K562 (cell line): ENCODE results near the gene NDUFC2. TPM values are rescaled to one million over a fixed set of nuclear protein-coding genes. Genes with fewer than 3 reads are reported as not detected.

ENCODE experiments used
- polyA plus RNA-seq, 8 experiments: library from polyadenylated mRNA; depleted of rRNA in 4 of 8; stranded (reverse) in 5 of 8; unstranded in 3 of 8; fragments of >200 nt; fragmentation: Nextera tagmentation in 2 of 8; fragmentation: Illumina TruSeq in 1 of 8; extraction: Ambion mirVana in 2 of 8; extraction: Trizol in 1 of 8; gene quantifications; 2 replicates each; pipeline versions ENCODE4 v1.2.1 to v1.2.3, GENCODE V29; 2011 to 2014; ENCODE audit warnings: inconsistent platforms in 1 of 8, missing spikeins in 1 of 8
- total RNA-seq, 7 experiments: library from RNA; depleted of rRNA in 6 of 7; stranded (reverse); fragments of >200 nt in 6 of 7; fragmentation: Illumina TruSeq in 2 of 7; extraction: Trizol in 2 of 7; gene quantifications; 2 replicates each; pipeline versions ENCODE4 v1.2.1 to v1.2.3, GENCODE V29; 2011 to 2021; ENCODE audit warnings: low replicate concordance in 1 of 7

Gene NDUFC2
- total and polyA plus RNA-seq, 9 of the 15 experiments (the other 6 are each of a cell fraction or from before 2014, with no cell fraction given), result 168 to 1,119 (median 442) TPM

Other genes with a start within 250 kb of the NDUFC2 start
- gene INTS4, start 85.2 kb downstream of the NDUFC2 start, total RNA-seq (2014; rRNA removed), result 28.4 and 35.8 TPM in 2 replicates
- gene INTS4, start 85.2 kb downstream of the NDUFC2 start, total RNA-seq (2014; rRNA removed; fragmentation: Illumina TruSeq; extraction: Trizol), result 50.8 and 53.4 TPM in 2 replicates
- gene INTS4, start 85.2 kb downstream of the NDUFC2 start, total RNA-seq (2015; rRNA removed; fragmentation: Illumina TruSeq; extraction: Trizol), result 38.5 and 42.6 TPM in 2 replicates
- gene INTS4, start 85.2 kb downstream of the NDUFC2 start, total RNA-seq (2021), result 48.3 and 49.9 TPM in 2 replicates
- 48.0 and 48.1 TPM in 2 replicates for gene INTS4, start 85.2 kb downstream of the NDUFC2 start, polyA plus RNA-seq (2011; rRNA removed)
- gene INTS4, start 85.2 kb downstream of the NDUFC2 start, polyA plus RNA-seq (2014; fragmentation: Illumina TruSeq; extraction: Trizol), result 35.0 and 41.7 TPM in 2 replicates
- 10 to 100 TPM; 31.1 to 44.5 TPM for gene INTS4, start 85.2 kb downstream of the NDUFC2 start, polyA plus RNA-seq (2014; fragmentation: Nextera tagmentation; extraction: Ambion mirVana)
- 44.6 and 45.0 TPM in 2 replicates for gene INTS4, start 85.2 kb downstream of the NDUFC2 start, polyA plus RNA-seq (2014; rRNA removed)
- 0.08 TPM in 1 of 2 replicates, not detected in the other for gene KCTD14, start 56.6 kb downstream of the NDUFC2 start, total RNA-seq (2014; rRNA removed)
- 0.11 TPM in 1 of 2 replicates, not detected in the other for gene KCTD14, start 56.6 kb downstream of the NDUFC2 start, total RNA-seq (2014; rRNA removed; fragmentation: Illumina TruSeq; extraction: Trizol)
- 0.14 and 0.15 TPM in 2 replicates for gene KCTD14, start 56.6 kb downstream of the NDUFC2 start, total RNA-seq (2015; rRNA removed; fragmentation: Illumina TruSeq; extraction: Trizol)
- 0.09 and 0.29 TPM in 2 replicates for gene KCTD14, start 56.6 kb downstream of the NDUFC2 start, total RNA-seq (2021)
- 0.11 and 0.20 TPM in 2 replicates for gene KCTD14, start 56.6 kb downstream of the NDUFC2 start, polyA plus RNA-seq (2011; rRNA removed)
- 0.14 and 0.30 TPM in 2 replicates for gene KCTD14, start 56.6 kb downstream of the NDUFC2 start, polyA plus RNA-seq (2014; fragmentation: Illumina TruSeq; extraction: Trizol)
- gene KCTD14, start 56.6 kb downstream of the NDUFC2 start, polyA plus RNA-seq (2014; fragmentation: Nextera tagmentation; extraction: Ambion mirVana), result under 1 TPM in 1 of 2 experiments, not detected in 1; 0.29 TPM
- 0.04 TPM in 1 of 2 replicates, not detected in the other for gene KCTD14, start 56.6 kb downstream of the NDUFC2 start, polyA plus RNA-seq (2014; rRNA removed)
- gene THRSP, start 16.0 kb downstream of the NDUFC2 start, total RNA-seq (2014; rRNA removed), result 0.24 and 0.36 TPM in 2 replicates
- gene THRSP, start 16.0 kb downstream of the NDUFC2 start, total RNA-seq (2014; rRNA removed; fragmentation: Illumina TruSeq; extraction: Trizol), result not detected in 2 replicates
- gene THRSP, start 16.0 kb downstream of the NDUFC2 start, total RNA-seq (2015; rRNA removed; fragmentation: Illumina TruSeq; extraction: Trizol), result not detected in 2 replicates
- 0.16 and 0.31 TPM in 2 replicates for gene THRSP, start 16.0 kb downstream of the NDUFC2 start, total RNA-seq (2021)
- 0.29 and 0.43 TPM in 2 replicates for gene THRSP, start 16.0 kb downstream of the NDUFC2 start, polyA plus RNA-seq (2011; rRNA removed)
- 0.28 TPM in 2 replicates for gene THRSP, start 16.0 kb downstream of the NDUFC2 start, polyA plus RNA-seq (2014; fragmentation: Illumina TruSeq; extraction: Trizol)
- gene THRSP, start 16.0 kb downstream of the NDUFC2 start, polyA plus RNA-seq (2014; fragmentation: Nextera tagmentation; extraction: Ambion mirVana), result under 1 TPM; 0.23 to 0.34 TPM
- gene THRSP, start 16.0 kb downstream of the NDUFC2 start, polyA plus RNA-seq (2014; rRNA removed), result 0.09 and 0.56 TPM in 2 replicates
- gene ALG8, start 59.8 kb upstream of the NDUFC2 start, total RNA-seq (2014; rRNA removed), result 59.3 and 59.6 TPM in 2 replicates
- gene ALG8, start 59.8 kb upstream of the NDUFC2 start, total RNA-seq (2014; rRNA removed; fragmentation: Illumina TruSeq; extraction: Trizol), result 112 and 120 TPM in 2 replicates
- gene ALG8, start 59.8 kb upstream of the NDUFC2 start, total RNA-seq (2015; rRNA removed; fragmentation: Illumina TruSeq; extraction: Trizol), result 92.9 and 97.8 TPM in 2 replicates
- 76.8 and 83.7 TPM in 2 replicates for gene ALG8, start 59.8 kb upstream of the NDUFC2 start, total RNA-seq (2021)
- 119 and 159 TPM in 2 replicates for gene ALG8, start 59.8 kb upstream of the NDUFC2 start, polyA plus RNA-seq (2011; rRNA removed)
- gene ALG8, start 59.8 kb upstream of the NDUFC2 start, polyA plus RNA-seq (2014; fragmentation: Illumina TruSeq; extraction: Trizol), result 105 and 106 TPM in 2 replicates
- 100 to 1,000 TPM; 176 to 189 TPM for gene ALG8, start 59.8 kb upstream of the NDUFC2 start, polyA plus RNA-seq (2014; fragmentation: Nextera tagmentation; extraction: Ambion mirVana)
- 68.8 and 91.8 TPM in 2 replicates for gene ALG8, start 59.8 kb upstream of the NDUFC2 start, polyA plus RNA-seq (2014; rRNA removed)
- 1.5 and 2.1 TPM in 2 replicates for gene KCTD21, start 108.8 kb upstream of the NDUFC2 start, total RNA-seq (2014; rRNA removed)
- gene KCTD21, start 108.8 kb upstream of the NDUFC2 start, total RNA-seq (2014; rRNA removed; fragmentation: Illumina TruSeq; extraction: Trizol), result 1.7 and 1.9 TPM in 2 replicates
- 2.0 and 2.4 TPM in 2 replicates for gene KCTD21, start 108.8 kb upstream of the NDUFC2 start, total RNA-seq (2015; rRNA removed; fragmentation: Illumina TruSeq; extraction: Trizol)
- 2.2 and 2.4 TPM in 2 replicates for gene KCTD21, start 108.8 kb upstream of the NDUFC2 start, total RNA-seq (2021)
- 4.2 and 5.4 TPM in 2 replicates for gene KCTD21, start 108.8 kb upstream of the NDUFC2 start, polyA plus RNA-seq (2011; rRNA removed)
- 3.3 and 4.3 TPM in 2 replicates for gene KCTD21, start 108.8 kb upstream of the NDUFC2 start, polyA plus RNA-seq (2014; fragmentation: Illumina TruSeq; extraction: Trizol)
- gene KCTD21, start 108.8 kb upstream of the NDUFC2 start, polyA plus RNA-seq (2014; fragmentation: Nextera tagmentation; extraction: Ambion mirVana), result under 1 TPM; 0.34 to 0.80 TPM
- gene KCTD21, start 108.8 kb upstream of the NDUFC2 start, polyA plus RNA-seq (2014; rRNA removed), result 1.7 and 1.8 TPM in 2 replicates
- 3.3 and 4.8 TPM in 2 replicates for gene USP35, start 109.1 kb upstream of the NDUFC2 start, total RNA-seq (2014; rRNA removed)
- 1.6 and 2.1 TPM in 2 replicates for gene USP35, start 109.1 kb upstream of the NDUFC2 start, total RNA-seq (2014; rRNA removed; fragmentation: Illumina TruSeq; extraction: Trizol)
- 2.4 and 3.3 TPM in 2 replicates for gene USP35, start 109.1 kb upstream of the NDUFC2 start, total RNA-seq (2015; rRNA removed; fragmentation: Illumina TruSeq; extraction: Trizol)
- 3.8 and 4.1 TPM in 2 replicates for gene USP35, start 109.1 kb upstream of the NDUFC2 start, total RNA-seq (2021)
- gene USP35, start 109.1 kb upstream of the NDUFC2 start, polyA plus RNA-seq (2011; rRNA removed), result 3.9 and 4.4 TPM in 2 replicates
- gene USP35, start 109.1 kb upstream of the NDUFC2 start, polyA plus RNA-seq (2014; fragmentation: Illumina TruSeq; extraction: Trizol), result 3.0 and 3.6 TPM in 2 replicates
- under 1 TPM; 0.01 to 0.07 TPM for gene USP35, start 109.1 kb upstream of the NDUFC2 start, polyA plus RNA-seq (2014; fragmentation: Nextera tagmentation; extraction: Ambion mirVana)
- gene USP35, start 109.1 kb upstream of the NDUFC2 start, polyA plus RNA-seq (2014; rRNA removed), result 3.6 and 4.0 TPM in 2 replicates